ENCODE data around the gene SMIM8. TPM values are rescaled to one million over a fixed set of nuclear protein-coding genes. Genes with fewer than 3 reads are reported as not detected.

SMIM8 gene
- total RNA-seq, result 10 to 100 TPM in 2 of 3 donors, 1 to 10 TPM in 1; 9.6 to 17.9 (median 13.4) TPM

DNA sequence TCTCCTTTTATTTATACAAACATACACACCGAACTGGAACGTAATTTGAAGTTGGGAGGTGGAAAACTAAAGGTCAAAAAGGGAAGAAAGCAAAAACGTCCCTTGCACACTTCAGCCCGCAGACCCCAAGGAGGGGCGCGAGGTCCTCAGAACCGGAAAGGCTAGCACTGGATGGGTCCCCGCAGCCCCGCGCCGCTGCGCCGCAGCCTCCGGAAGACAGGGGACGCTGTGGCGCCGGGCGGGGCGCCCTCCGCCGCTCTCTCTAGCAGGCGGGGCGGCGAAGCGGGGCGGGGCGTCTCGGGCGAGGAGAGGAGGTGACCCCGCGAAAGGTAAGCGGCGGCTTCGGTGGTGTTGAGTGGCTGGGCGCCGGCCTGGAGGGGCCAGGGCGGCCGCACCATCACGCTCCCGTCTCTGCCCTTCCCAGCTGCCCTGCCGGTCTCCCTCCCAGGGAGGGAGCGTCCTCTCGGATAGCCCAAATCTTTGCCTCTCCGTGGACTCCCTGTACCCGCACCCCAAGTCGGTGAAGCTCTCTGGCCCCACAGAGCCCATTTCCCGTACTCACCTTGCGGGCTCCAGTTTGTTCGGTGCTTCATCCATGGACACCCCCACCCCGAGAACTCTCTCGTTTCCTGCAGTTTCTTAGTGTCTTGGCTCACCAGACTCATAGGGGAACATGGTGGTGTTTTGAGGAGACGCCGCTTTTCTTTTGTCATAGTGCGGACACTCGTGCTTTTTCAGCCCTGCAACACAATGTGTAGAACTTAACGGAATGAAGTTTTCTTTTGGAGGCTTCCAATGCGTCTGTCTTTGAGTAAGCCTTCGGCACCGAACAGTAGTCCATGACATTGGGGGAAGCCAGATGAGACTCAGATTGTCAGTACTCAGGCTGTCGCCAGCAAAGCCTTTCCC, at the start of gene SMIM8:
Gene SMIM8 (plus strand): TSS at position 285 of the 909 bp plus-strand sequence. CDS start 14,444 bp downstream, outside the sequence.
- intact Hi-C loops (cut with DNase I; ENCODE audit: low total_unique reads), result no loop called here
- H3K27me3 ChIP-seq, result no peaks in the 10 kb centered on the region
- no peaks in the 10 kb centered on the region for H3K9me3 ChIP-seq
- no peaks in the 10 kb centered on the region for H3K36me3 ChIP-seq
- no peaks in the 10 kb centered on the region for H3K4me1 ChIP-seq
- H3K27ac ChIP-seq, result peak within 1 kb of the TSS; percentile 76 to 83
- DNase-seq (ENCODE audit: low spot score in 2 of 2), result peak; percentile 70 to 83
- H3K4me3 ChIP-seq, result peak within 1 kb of the TSS; percentile 89 to 97 (median 93)
- TF ChIP-seq POLR2AphosphoS5 (IDR thresholded peaks at IDR 0.05) (peak in 1 of 3 donors; percentile 64), POLR2A (IDR thresholded peaks at IDR 0.05) (no peak)
- TF ChIP-seq, protein P1, sequence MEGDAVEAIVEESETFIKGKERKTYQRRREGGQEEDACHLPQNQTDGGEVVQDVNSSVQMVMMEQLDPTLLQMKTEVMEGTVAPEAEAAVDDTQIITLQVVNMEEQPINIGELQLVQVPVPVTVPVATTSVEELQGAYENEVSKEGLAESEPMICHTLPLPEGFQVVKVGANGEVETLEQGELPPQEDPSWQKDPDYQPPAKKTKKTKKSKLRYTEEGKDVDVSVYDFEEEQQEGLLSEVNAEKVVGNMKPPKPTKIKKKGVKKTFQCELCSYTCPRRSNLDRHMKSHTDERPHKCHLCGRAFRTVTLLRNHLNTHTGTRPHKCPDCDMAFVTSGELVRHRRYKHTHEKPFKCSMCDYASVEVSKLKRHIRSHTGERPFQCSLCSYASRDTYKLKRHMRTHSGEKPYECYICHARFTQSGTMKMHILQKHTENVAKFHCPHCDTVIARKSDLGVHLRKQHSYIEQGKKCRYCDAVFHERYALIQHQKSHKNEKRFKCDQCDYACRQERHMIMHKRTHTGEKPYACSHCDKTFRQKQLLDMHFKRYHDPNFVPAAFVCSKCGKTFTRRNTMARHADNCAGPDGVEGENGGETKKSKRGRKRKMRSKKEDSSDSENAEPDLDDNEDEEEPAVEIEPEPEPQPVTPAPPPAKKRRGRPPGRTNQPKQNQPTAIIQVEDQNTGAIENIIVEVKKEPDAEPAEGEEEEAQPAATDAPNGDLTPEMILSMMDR (IDR thresholded peaks at IDR 0.05), result peak; percentile 61 to 93 (median 82)

DNA sequence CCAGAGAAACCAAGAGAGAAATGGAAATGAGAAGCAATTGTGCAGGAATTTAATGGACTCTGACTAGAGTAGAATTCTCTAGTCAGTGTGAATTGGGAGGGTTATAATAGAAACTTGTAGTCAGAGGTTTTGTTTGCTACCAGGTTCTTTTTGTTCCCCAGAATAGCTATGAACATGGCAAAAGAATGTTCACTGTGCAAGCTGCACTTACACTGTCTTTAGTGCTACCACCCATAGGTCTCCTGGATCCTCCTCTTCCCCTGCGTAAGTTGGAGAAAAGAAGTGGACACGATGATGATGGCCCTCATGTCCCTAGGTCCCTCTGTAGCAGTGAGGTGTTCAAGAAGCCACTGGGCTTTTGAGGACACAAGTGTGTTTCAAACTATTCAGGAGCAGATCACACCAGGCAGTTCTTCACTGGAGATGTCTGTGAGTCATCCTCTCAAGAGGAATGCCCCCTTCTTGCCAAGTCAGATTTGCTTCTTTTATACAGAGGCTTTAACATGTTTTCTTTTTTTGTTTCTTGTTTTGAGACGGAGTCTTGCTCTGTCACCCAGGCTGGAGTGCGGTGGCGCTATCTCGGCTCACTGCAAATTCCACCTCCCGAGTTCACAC, 47.6 kb upstream of the SMIM8 start:
- DNase-seq (ENCODE audit: low spot score in 2 of 2), result no peak
- intact Hi-C loops (cut with DNase I; ENCODE audit: low total_unique reads), result no loop called here
- no peaks in the 10 kb centered on the region for H3K27me3 ChIP-seq
- no peaks in the 10 kb centered on the region for H3K36me3 ChIP-seq
- no peaks in the 10 kb centered on the region for H3K9me3 ChIP-seq
- no peaks in the 10 kb centered on the region for H3K4me1 ChIP-seq
- H3K27ac ChIP-seq, result no peak overlapping the region
- TF ChIP-seq, protein P1 (IDR thresholded peaks at IDR 0.05), result no peak
- TF ChIP-seq POLR2A (IDR thresholded peaks at IDR 0.05) (no peak), POLR2AphosphoS5 (IDR thresholded peaks at IDR 0.05) (no peak)
- H3K4me3 ChIP-seq, result no peak overlapping the region

- no peak overlapping the region for H3K27ac ChIP-seq
- no peaks in the 10 kb centered on the region for H3K27me3 ChIP-seq
- TF ChIP-seq POLR2AphosphoS5 (IDR thresholded peaks at IDR 0.05) (no peak), POLR2A (IDR thresholded peaks at IDR 0.05) (no peak)
- TF ChIP-seq, protein P1 (IDR thresholded peaks at IDR 0.05), result no peak
- intact Hi-C loops (cut with DNase I; ENCODE audit: low total_unique reads), result no loop called here
- no peaks in the 10 kb centered on the region for H3K9me3 ChIP-seq
- H3K4me3 ChIP-seq, result no peak overlapping the region
- no peaks in the 10 kb centered on the region for H3K4me1 ChIP-seq
- DNase-seq (ENCODE audit: low spot score in 2 of 2), result no peak
- no peaks in the 10 kb centered on the region for H3K36me3 ChIP-seq
These were observed 45.8 kb upstream of the SMIM8 start for GRCh38 chr6:87276624-87277023.

DNA sequence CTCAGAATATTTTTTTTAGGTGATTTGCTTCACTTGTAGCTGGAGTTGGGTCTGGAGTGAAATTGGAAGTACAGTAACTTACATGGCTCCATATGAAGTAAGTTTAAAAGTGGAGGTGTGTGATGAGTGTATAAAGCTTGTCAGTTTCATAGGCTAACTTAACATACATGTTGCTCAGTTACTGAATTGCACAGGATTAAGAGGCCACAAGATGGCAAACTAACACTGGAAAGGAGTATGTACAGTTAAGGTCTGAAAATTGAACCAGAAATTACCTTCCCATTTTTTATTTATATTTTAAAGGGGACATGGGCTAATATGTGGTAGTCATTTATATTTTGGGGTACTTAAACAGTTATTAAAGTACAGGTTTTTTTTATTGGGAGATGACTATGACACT, 45.3 kb upstream of the SMIM8 start:
- Histone ChIP-seq H3K36me3 (no peaks in the 10 kb centered on the region), H3K27ac (no peak overlapping the region), H3K4me3 (no peak overlapping the region), H3K4me1 (no peaks in the 10 kb centered on the region), H3K27me3 (no peaks in the 10 kb centered on the region), H3K9me3 (no peaks in the 10 kb centered on the region)
- no peak for TF ChIP-seq POLR2AphosphoS5 (IDR thresholded peaks at IDR 0.05)
- intact Hi-C loops (cut with DNase I; ENCODE audit: low total_unique reads), result no loop called here
- no peak for DNase-seq (ENCODE audit: low spot score in 2 of 2)

DNA sequence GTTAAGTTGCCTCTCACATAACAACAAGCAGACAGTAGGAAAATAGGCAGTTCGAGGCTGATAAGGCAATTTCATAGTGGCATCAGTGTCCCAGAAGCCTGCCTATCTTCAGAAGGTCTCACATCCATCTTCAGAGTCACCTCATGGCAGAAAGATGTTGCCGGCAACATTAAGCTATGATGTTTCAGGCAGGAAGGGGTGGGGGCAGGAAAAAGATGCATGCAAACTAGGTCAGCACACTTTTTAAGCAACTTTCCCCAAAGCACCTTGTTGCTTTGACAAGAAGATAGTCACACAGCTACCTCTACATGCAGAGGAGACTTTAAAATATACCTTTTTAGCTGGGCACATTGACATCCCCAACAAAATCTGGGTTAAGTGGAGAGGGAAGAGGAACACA, 43.2 kb upstream of the SMIM8 start:
- DNase-seq (ENCODE audit: low spot score in 2 of 2), result no peak
- Histone ChIP-seq H3K27me3 (no peaks in the 10 kb centered on the region), H3K9me3 (no peaks in the 10 kb centered on the region), H3K27ac (no peak overlapping the region), H3K4me1 (no peaks in the 10 kb centered on the region), H3K4me3 (no peak overlapping the region), H3K36me3 (no peaks in the 10 kb centered on the region)
- TF ChIP-seq POLR2AphosphoS5 (IDR thresholded peaks at IDR 0.05) (no peak), POLR2A (IDR thresholded peaks at IDR 0.05) (no peak)
- intact Hi-C loops (cut with DNase I; ENCODE audit: low total_unique reads), result loop anchor here (2.0 kb wide), 1 partner anchor 24 kb away; no protein-coding TSS in a partner anchor

DNA sequence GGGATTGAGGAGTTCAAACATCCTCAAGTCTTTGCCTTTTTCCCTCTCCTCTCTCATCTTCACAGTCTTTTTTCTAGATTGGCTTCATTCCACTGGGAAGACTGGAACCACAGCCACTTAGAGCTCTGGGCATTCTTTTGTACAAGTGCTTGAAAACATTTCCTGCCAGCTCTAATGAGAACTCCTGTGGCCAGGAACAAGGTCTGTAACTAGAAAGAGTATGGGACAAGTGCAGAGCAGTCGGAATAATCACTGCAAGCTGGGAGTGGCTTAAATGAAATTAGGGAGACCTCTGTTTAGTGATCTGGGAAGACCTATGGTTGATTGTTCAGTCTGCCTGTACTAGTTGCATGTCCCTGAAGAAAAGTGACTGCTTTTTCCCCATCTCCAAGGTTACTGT, 41.0 kb upstream of the SMIM8 start:
- H3K27me3 ChIP-seq, result no peaks in the 10 kb centered on the region
- no peak for DNase-seq (ENCODE audit: low spot score in 2 of 2)
- H3K36me3 ChIP-seq, result no peaks in the 10 kb centered on the region
- H3K4me1 ChIP-seq, result no peaks in the 10 kb centered on the region
- H3K4me3 ChIP-seq, result no peak overlapping the region
- no peaks in the 10 kb centered on the region for H3K9me3 ChIP-seq
- H3K27ac ChIP-seq, result no peak overlapping the region
- TF ChIP-seq, protein P1 (IDR thresholded peaks at IDR 0.05), result no peak
- no peak for TF ChIP-seq POLR2A (IDR thresholded peaks at IDR 0.05)
- TF ChIP-seq POLR2AphosphoS5 (IDR thresholded peaks at IDR 0.05), result no peak
- intact Hi-C loops (cut with DNase I; ENCODE audit: low total_unique reads), result no loop called here
